UCSD-AML1 (cell line): Measurements from ENCODE around the gene MMD.

Experiments used
- DNase-seq: peaks from one replicate; lab custom pipeline; 2025; ENCODE audit not compliant: unreplicated experiment; lab: John Stamatoyannopoulos, UW

MMD gene

GRCh38 chr17:55354010-55354409 lies 67.6 kb downstream of the MMD start:
- DNase-seq = no peak

GRCh38 chr17:55351226-55351625 lies 70.4 kb downstream of the MMD start:
- DNase-seq = no peak

DNA sequence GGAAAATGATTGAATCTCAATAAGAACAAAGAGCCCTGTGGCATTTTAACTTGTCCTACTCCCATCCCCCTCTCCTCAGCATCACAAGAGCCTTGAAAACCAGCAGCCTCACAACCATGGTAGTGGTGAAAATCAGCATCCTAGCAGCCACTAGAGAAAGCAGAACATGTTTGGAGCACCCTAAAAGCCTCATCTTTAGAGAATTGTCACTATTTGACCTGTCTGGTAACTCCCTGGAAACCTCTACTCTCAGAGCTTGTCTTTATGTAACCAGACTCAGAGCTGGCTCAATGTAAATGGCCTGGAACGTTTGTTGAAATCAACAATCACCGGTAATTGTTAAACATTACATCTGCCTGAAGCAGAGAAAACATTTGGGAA lies 70.8 kb downstream of the MMD start:
- DNase-seq = no peak

DNA sequence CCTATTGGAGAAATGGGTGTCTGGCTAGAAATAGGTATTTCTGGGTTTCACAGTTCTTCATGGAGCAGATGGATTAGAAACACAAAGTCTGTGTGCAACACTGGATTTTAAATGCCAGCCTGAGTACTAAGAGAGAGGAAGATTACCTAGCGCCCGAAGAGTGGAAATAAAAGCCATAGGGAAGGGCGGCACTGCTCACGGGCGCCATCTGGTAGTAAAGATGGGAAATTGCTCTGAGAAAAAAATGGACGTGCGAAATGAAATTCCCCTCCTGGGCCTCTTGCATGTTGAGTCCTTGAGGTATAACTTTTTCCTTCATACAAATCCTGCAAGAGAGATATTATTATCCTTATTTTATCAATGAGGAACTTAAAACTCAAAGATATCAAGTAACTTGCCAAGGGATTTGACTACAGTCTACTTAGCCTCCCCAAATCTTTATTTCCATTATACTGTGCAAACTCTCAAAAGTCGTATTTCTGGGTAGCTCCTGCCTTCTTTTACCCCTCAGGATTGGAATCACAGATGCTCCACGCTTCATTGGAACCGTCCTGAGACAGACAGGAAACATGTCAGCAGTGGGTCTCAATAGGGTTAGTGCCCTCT lies 72.8 kb downstream of the MMD start:
- DNase-seq = peak; percentile 22

- no peak for DNase-seq
These were observed 74.3 kb downstream of the MMD start for GRCh38 chr17:55347341-55347740.

DNA sequence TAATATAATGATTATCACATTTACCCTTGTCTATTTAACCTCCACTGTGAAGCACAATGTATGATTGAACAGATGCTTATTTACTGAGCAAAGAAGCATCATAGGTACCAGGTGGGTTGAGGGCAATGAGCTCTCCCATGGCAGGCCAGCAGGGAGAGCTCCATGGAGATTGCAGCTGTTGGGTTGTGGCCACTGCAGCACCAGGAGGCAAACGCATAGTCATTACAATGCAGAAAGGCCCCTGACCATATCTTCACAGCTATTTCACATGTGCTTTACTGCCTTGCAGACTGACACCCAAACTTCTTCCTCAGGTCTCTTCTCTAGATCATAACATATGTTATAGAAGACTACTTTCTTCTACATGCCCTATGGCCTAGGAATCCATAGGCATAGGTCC lies 75.0 kb downstream of the MMD start:
- DNase-seq = no peak

DNA sequence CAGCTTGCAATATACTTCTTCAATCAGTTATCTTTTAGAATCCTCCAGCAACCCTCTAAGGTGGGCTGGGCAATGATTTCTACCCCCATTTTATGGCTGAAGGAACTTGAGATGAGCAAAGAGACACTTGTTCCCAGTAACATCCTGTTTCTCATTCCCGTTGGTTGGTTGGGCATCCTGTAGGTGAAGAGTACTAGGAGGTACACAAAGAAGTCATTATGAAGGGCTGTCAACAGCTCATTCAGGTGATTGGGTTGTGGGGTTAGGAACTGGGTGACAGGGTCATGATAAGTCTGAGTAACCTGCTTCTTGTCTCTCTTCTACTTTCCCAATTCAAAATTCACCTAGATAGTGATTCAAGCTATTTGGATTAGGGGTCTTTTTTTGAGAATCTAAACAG lies 76.5 kb downstream of the MMD start:
- no peak for DNase-seq

GRCh38 chr17:55344514-55344997 lies 77.1 kb downstream of the MMD start:
- DNase-seq = no peak

GRCh38 chr17:55343900-55344513 lies 77.6 kb downstream of the MMD start:
- DNase-seq = no peak

DNA sequence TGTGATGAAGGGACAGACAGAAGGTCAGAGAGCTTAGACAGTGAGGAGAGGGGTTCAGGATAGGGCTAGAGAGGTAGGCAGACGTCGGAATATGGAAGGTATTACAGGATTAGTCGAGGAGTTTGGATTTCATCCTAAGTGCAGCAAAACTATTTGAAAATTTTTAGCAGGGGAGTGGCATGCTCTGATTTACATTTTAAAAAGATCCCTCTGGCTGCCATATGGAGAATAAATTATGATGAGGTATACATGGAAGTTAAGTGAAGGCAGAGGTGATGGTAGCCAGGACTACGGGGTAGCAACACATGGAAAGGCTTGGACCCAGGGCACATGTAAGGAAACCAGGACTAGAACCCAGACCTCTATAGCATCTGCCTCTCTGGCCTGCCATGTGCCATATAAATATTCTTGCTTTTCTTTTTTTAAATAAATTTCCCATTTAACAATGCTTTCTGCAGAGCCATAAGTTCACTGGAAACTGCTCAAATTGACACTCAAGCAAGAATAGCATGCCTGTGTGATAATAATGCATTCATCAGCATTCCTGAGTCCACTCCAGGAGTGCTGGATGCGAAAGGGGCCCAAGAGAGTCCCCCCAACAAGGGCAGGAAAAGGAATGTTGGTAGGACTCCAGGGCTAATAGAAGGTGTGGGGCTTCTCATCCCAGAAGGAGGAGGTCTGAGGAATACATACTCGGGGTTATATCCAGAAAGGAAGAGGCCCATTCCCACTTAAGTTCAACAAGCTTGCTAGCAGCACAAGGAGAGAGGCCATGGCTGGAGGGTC lies 78.6 kb downstream of the MMD start:
- no peak for DNase-seq
